NCI-H2196 treated with DMSO at 0.1 percent for 48 hours (cell line): ENCODE results near the gene KRR1.

Experiments used
- DNase-seq: peaks from one replicate; lab custom pipeline; 2025; ENCODE audit not compliant: unreplicated experiment; lab: John Stamatoyannopoulos, UW

The KRR1 gene

GRCh38 chr12:75511116-75512048, at the start of gene KRR1:
TSS of gene KRR1 (minus strand) at chr12:75511609. CDS start at chr12:75511597, 12 bp downstream.
- peak; percentile 93 for DNase-seq

- peak; percentile 32 for DNase-seq
These were observed 48.8 kb upstream of the KRR1 start for GRCh38 chr12:75560167-75560566.

GRCh38 chr12:75558287-75558686, 46.9 kb upstream of the KRR1 start:
- no peak for DNase-seq

GRCh38 chr12:75556311-75556899, 45.0 kb upstream of the KRR1 start:
- no peak for DNase-seq

- no peak for DNase-seq
These were observed 43.1 kb upstream of the KRR1 start for GRCh38 chr12:75554556-75554880.

- no peak for DNase-seq
These were observed 42.6 kb upstream of the KRR1 start for GRCh38 chr12:75553836-75554555.

- no peak for DNase-seq
These were observed 42.0 kb upstream of the KRR1 start for GRCh38 chr12:75553398-75553797.

GRCh38 chr12:75551477-75551876, 40.1 kb upstream of the KRR1 start:
- DNase-seq = no peak

GRCh38 chr12:75550401-75551240, 39.2 kb upstream of the KRR1 start:
- DNase-seq = no peak

GRCh38 chr12:75549989-75550388, 38.6 kb upstream of the KRR1 start:
- DNase-seq = no peak

GRCh38 chr12:75548879-75549278, 37.5 kb upstream of the KRR1 start:
- DNase-seq = no peak

GRCh38 chr12:75545636-75546035, 34.2 kb upstream of the KRR1 start:
- DNase-seq = no peak

GRCh38 chr12:75543529-75543928, 32.1 kb upstream of the KRR1 start:
- no peak for DNase-seq

GRCh38 chr12:75542942-75543341, 31.5 kb upstream of the KRR1 start:
- no peak for DNase-seq

- no peak for DNase-seq
These were observed 28.5 kb upstream of the KRR1 start for GRCh38 chr12:75539889-75540288.

- DNase-seq = no peak
These were observed 21.8 kb upstream of the KRR1 start for GRCh38 chr12:75533239-75533638.

GRCh38 chr12:75529826-75530225, 18.4 kb upstream of the KRR1 start:
- DNase-seq = no peak

GRCh38 chr12:75529316-75529715, 17.9 kb upstream of the KRR1 start:
- DNase-seq = no peak

GRCh38 chr12:75528692-75529091, 17.3 kb upstream of the KRR1 start:
- no peak for DNase-seq

- no peak for DNase-seq
These were observed 16.9 kb upstream of the KRR1 start for GRCh38 chr12:75528272-75528671.
